ENCODE results near the gene SNX22.
"Not testable (repeated sequence)": the region's sequence is repeated elsewhere in the genome, so short reads cannot be mapped to it uniquely, and the experiment has no call there.

The SNX22 gene

DNA sequence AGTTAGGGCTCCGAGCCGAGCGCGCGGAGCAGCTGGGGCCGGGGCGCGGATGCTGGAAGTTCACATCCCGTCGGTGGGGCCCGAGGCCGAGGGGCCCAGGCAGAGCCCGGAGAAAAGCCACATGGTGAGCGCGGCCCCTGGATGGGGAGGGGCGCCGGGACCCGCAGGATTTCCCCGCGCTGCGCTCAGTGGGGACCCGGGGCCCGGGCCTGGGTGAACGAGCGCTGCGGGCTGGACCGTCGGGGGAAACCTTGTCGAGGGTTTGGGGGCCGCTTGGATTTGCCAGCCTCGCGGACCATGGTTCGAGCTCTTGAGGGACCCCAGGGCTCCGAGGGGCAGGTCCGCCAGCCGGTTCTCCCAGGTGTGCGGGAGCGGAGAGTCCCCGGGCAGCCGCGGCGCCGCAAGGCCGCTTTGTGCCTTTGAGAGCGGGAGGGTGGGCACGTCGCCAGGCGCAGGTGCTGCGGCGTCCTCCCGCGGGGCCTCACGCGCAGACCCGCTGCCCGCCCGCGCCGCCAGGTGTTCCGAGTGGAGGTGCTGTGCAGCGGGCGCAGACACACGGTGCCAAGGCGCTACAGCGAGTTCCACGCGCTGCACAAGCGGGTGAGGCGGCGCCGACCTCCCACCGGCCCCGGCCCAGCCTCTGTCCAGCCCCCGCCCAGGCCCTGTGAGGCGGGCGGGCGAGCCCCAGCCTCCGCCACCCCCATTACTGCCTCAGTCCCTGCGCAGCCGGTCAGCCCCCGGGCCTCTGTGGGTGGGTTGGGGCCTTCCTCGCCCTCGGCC, at the start of gene SNX22:
Gene SNX22, plus strand, starts transcription at position 5 of the 780 bp plus-strand sequence. Its CDS starts 45 bp downstream, at position 50.
- DNase-seq, result no peak

- DNase-seq, result no peak
These were observed 49.0 kb upstream of the SNX22 start for GRCh38 chr15:64102497-64102896.

DNA sequence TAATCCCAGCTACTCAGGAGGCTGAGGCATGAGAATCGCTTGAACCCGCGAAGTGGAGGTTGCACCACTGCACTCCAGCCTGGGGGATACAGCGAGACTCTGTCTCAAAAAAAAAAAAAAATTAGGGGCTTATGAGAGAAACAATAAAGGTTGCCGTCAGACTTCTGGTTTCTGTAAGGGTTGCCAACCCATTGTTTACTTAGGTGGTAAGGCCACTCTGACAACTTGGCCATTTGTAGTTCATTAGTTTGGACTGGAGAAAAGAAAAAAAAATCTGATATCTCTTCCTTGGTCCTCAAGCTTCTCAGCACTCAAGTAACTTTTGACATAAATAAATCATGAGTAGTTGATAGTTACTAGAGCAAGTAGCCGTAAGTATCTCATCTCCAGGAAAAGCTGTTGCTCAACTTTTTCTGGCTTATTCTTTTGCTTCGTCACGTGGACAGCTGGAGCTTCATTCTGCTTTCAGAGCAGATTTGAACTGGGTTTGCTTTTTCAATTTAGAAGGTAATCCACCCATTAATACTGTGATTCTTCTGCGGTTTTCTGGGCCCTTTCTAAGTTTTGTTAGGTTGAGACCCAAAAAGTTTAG, 46.3 kb upstream of the SNX22 start:
- no peak for DNase-seq

DNA sequence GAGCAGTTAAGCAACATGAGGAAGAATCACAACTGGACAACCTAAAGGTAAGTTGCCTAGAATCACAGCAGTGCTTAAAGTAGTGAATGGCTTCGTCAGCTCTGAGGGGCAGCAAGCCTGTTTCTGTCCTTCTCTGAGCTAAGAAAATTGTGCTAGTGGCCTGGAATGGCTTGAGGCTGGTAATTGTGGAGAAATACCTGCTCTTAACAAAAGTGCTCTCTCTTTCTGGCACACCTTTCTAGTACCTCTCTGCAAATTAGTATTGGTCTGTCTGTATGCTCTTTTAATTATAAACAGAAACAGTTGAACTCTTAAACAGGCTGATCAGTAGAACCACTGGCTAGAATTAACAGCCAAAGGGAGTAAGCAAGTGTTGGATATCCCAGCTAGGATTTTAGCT, 44.2 kb upstream of the SNX22 start:
- no peak for DNase-seq

DNA sequence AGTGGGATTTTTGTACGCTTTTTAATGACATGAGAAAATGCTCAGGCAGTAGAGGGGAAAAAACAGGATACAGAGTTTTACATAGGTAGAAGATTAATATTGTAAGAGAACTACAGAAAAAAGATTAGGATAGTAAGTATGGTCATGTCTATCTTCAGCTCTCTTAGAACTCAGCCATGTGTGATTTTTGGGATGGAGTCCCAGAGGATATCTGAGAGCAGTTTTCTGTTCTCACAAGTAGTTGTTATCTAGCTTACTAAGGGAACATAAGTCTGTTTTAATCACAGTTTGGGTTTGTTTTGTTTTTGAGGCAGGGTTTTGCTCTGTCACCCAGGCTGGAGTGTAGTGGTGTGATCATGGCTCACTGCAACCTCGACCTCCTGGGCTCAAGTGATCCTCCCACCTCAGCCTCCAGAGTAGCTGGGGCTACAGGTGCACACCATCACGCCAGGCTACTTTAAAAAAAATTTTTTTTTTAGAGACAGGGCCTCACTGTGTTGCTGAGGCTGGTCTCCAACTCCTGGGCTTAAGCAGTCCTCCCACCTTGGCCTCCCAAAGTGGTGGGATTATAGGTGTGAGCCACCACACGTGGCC, 41.3 kb upstream of the SNX22 start:
- DNase-seq, result not testable (repeated sequence)

DNA sequence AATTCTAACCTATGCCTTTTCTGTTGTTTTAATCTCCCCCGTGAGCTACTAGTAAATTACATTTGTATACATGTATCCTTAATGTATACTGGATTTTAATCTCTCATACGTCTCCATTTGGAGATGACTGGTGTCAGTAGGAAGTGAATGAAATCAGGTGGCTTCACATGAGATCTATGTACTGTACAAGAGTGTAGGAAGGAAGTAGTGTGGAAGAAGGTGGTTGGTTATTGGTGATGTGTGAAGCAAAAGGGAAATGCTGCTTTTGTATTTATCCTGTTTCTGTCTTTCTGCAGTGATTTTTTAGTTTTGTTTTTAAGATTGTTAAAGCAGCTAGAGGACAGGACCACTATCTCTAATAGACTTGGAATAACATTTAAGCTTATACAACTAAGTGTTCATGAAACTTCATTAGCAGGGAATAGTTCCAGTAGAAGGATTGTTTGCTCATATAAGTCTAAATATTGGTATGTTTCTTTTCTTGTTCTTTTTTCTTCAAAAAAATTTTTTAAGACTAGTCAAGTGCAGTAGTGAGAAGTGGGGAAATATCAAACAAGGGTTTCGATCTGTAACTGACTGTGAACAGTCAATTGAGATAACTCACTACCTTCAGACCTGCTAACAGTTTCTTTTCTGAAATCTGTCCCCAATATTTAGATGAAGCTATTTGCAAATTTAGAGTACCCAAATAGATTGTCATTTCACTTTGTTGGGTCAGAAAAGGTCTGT, 40.4 kb upstream of the SNX22 start:
- no peak for DNase-seq

- DNase-seq, result no peak
These were observed 39.9 kb upstream of the SNX22 start for GRCh38 chr15:64111679-64112050.

DNA sequence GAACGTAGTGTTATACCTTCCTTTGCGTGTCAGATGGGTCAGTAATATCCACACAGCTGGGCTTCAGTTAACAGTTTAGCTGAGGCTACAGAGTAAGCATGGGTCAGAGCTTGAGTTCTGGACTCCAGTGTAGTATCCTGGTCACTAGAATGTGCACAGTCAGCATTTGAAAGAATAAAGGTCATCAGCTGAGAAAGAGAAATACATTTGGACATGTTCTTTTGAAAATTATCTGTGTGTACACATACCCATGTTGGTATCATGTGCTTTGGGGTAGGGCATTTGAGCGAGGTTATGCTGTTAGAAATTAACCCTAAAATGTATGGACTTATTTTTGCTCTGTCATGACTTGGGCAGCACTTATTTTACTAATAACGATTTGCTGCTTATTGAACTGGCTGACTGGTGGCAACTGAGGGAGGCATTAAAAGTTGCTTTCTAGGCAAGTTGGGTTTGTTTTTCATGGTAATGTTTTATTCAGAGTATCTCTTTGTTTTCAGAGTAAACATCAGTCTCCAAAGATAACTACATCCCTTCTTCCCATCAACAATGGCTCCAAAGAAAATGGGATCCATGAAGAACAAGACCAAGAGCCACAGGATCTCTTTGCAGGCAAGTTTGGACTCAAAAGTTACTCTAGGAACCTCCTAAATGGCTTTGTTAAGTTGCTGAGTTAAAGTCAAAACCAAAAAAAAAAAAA, 39.3 kb upstream of the SNX22 start:
- DNase-seq, result no peak

DNA sequence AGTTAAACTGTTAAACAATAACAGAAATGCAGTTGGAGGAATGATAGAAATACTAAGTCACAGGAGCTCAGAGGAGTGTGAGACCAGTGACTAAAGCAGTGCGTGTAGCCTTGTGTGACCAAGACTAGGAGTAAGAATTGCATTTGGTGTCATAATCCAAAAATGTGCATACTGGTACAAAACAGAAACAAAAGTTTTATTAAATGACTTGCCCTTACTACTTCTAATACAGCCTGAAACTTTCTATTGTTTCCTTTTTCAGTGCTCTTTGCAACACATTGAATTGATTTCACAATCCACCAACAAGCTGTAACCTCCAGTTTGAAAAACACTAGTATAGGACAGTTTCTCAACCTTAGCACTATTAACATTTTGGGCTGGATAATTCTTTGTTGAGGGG, 38.6 kb upstream of the SNX22 start:
- no peak for DNase-seq

GRCh38 chr15:64117759-64118487, 33.6 kb upstream of the SNX22 start:
- DNase-seq, result no peak

GRCh38 chr15:64120322-64120721, 31.2 kb upstream of the SNX22 start:
- not testable (repeated sequence) for DNase-seq

GRCh38 chr15:64121614-64122013, 29.9 kb upstream of the SNX22 start:
- no peak for DNase-seq

DNA sequence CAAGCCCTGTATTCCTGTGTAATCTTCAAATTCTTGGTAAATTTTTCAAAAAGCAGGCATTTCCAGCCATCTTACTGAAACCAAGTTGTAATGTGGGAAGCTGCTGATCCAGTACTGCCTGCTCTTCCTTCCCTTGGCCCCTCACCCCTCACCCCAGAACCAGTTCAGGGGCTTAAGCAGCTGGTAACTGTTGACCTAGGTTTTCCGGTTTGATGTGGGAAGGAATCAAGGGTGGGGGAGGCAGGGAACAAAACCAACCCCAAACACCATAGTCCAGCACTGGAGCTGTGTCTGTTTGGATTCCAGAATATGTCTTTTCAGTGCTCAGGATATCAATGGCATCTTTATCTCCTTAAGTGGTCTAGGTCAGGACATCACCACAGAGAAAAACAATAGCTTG, 29.1 kb upstream of the SNX22 start:
- no peak for DNase-seq

- DNase-seq, result no peak
These were observed 28.6 kb upstream of the SNX22 start for GRCh38 chr15:64122936-64123351.

DNA sequence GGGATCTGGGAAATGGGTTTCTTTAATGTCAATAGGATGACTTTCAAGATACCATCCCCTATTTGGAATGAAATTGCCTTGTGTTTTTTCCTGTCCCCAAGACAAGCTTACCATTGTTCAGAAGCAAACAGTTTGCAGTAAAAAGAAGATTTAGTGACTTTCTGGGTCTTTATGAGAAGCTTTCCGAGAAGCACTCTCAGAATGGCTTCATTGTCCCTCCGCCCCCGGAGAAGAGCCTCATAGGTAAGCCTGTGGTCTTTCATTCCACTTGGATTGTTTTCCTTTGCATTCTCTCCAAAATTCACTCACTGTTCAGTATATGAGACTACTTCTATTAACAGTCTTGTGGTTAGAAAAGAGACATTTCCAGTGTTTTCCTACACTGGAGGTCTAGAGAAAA, 25.6 kb upstream of the SNX22 start:
- no peak for DNase-seq

GRCh38 chr15:64127521-64128270, 23.8 kb upstream of the SNX22 start:
- no peak for DNase-seq

DNA sequence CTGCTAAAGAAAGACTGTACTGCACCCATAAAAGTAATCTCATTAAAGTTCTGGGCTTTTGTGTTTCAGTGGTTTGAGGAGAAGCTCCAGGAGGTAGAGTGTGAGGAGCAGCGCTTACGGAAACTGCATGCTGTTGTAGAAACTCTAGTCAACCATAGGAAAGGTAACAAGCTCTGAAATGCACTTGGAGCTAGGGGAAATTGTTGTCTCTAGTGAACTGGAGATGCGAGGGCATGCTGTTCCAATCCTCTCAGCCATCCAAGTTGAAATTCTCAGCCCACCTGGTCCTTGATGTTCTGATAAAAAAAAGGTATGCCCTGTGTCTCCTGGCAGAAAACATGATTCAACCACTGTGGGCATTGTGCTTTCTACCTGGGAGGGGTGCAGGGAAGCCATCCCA, 21.4 kb upstream of the SNX22 start:
- no peak for DNase-seq

DNA sequence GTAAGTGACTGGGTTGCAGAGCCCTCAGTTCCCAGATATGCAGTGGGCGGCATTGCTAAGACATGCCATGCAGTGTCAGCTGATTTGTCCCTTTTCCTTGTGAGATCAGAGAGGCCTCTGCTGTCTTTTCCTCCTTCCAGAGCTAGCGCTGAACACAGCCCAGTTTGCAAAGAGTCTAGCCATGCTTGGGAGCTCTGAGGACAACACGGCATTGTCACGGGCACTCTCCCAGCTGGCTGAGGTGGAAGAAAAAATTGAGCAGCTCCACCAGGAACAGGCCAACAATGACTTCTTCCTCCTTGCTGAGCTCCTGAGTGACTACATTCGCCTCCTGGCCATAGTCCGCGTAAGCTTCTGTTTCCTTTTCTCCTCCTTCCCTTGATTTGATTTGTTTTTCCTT, 20.0 kb upstream of the SNX22 start:
- no peak for DNase-seq

DNA sequence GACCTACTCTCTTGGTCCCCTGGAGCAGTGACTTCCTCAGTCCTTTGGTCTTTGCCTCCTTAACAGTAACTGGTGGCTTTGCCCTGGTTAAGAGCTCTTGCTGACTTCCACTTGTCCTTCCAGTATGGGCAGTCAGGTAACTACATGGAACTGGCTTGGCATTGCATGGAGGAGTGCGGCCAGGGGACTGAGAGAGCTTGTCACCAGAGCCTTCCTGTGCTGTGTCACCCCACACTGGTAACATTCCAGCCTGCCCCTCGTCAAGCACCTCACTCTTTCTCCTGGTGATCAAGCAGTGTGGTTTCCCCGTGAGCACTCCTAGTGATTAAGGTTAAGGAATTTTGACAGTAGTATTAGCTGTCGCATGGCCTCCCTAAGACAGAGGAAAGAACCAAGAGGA, 19.3 kb upstream of the SNX22 start:
- no peak for DNase-seq

GRCh38 chr15:64133623-64134344, 17.7 kb upstream of the SNX22 start:
- DNase-seq, result no peak

- no peak for DNase-seq
These were observed 17.1 kb upstream of the SNX22 start for GRCh38 chr15:64134345-64134829.

Measured in GF-D8 (cell line).